C4-2B (cell line): Measurements from ENCODE around the gene NFX1.
"Not testable (repeated sequence)": the region's sequence is repeated elsewhere in the genome, so short reads cannot be mapped to it uniquely, and the experiment has no call there.

Source experiments
- ZFX ChIP-seq: fragments of 450-650 bp; IDR thresholded peaks from 2 replicates; pipeline ENCODE4 v1.6.1; 2017
- TF ChIP-seq, protein P1 (sequence below): fragments of 450-650 bp; conservative IDR thresholded peaks from 2 replicates; pipeline ENCODE4 v1.5.1; 2017; ENCODE audit warnings: mild to moderate bottlenecking

DNA sequence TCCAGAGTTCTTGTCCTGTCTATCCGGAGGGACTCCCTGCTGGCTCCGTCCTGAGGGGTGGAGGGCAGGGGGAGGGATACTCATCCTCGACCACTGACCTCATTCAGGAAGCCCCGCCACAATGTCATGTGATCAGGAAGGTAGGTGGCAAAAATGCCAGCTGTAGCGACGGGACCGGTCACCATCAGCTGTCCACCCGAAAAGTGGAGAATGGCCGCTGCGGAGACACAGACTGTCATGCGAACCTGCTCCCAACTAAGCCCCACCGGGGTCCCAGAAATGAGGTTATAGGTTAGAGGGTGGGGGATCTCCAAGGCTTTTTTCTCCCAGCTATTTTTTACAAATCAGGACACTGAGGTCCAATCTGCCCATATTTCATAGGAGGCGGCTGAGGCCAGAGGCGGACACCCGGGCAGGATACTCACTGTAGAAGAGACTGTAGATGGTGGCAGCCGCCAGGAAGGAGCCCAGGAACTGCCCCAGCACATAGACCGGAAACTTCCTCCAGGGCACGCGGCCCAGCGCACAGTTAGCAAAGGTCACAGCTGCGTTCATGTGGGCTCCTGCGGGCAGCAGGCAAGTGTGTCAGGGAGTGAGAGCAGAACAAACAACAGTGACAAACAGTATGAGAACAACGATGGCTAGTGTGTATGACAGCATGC is 95.8 kb downstream of the NFX1 start:
- TF ChIP-seq, protein P1, sequence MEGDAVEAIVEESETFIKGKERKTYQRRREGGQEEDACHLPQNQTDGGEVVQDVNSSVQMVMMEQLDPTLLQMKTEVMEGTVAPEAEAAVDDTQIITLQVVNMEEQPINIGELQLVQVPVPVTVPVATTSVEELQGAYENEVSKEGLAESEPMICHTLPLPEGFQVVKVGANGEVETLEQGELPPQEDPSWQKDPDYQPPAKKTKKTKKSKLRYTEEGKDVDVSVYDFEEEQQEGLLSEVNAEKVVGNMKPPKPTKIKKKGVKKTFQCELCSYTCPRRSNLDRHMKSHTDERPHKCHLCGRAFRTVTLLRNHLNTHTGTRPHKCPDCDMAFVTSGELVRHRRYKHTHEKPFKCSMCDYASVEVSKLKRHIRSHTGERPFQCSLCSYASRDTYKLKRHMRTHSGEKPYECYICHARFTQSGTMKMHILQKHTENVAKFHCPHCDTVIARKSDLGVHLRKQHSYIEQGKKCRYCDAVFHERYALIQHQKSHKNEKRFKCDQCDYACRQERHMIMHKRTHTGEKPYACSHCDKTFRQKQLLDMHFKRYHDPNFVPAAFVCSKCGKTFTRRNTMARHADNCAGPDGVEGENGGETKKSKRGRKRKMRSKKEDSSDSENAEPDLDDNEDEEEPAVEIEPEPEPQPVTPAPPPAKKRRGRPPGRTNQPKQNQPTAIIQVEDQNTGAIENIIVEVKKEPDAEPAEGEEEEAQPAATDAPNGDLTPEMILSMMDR = not testable (repeated sequence)
- TF ChIP-seq ZFX = not testable (repeated sequence)
